Measurements from ENCODE around the gene MED27. TPM values are rescaled to one million over a fixed set of nuclear protein-coding genes. Genes with fewer than 3 reads are reported as not detected.

The MED27 gene
- total RNA-seq, 2 experiments from 2014 or later: 31.3 to 32.9 TPM

- no peak overlapping the region for H3K4me3 Mint-ChIP-seq
- H3K4me1 Mint-ChIP-seq: peaks cover 4% of the 10 kb centered on the region
- H3K27ac Mint-ChIP-seq: no peak overlapping the region
- DNase-seq: no peak
- H3K36me3 Mint-ChIP-seq: no peaks in the 10 kb centered on the region
- H3K27me3 Mint-ChIP-seq: peaks cover 15% of the 10 kb centered on the region
- no peaks in the 10 kb centered on the region for H3K9me3 Mint-ChIP-seq
These were observed 237.8 kb downstream of the MED27 start for GRCh38 chr9:131841765-131842318.

GRCh38 chr9:131840751-131841702, 238.6 kb downstream of the MED27 start:
- Mint-ChIP-seq H3K36me3 (no peaks in the 10 kb centered on the region), H3K4me3 (no peak overlapping the region), H3K27ac (no peak overlapping the region), H3K9me3 (no peaks in the 10 kb centered on the region), H3K4me1 (peaks cover 4% of the 10 kb centered on the region), H3K27me3 (peaks cover 20% of the 10 kb centered on the region)
- no peak for DNase-seq

- peaks cover 26% of the 10 kb centered on the region for H3K27me3 Mint-ChIP-seq
- H3K27ac Mint-ChIP-seq: no peak overlapping the region
- H3K4me3 Mint-ChIP-seq: no peak overlapping the region
- no peak for DNase-seq
- H3K9me3 Mint-ChIP-seq: no peaks in the 10 kb centered on the region
- no peaks in the 10 kb centered on the region for H3K36me3 Mint-ChIP-seq
- H3K4me1 Mint-ChIP-seq: peaks cover 4% of the 10 kb centered on the region
These were observed 239.4 kb downstream of the MED27 start for GRCh38 chr9:131840220-131840619.

GRCh38 chr9:131839281-131840084, 240.2 kb downstream of the MED27 start:
- H3K27me3 Mint-ChIP-seq: peaks cover 26% of the 10 kb centered on the region
- H3K4me1 Mint-ChIP-seq: peaks cover 4% of the 10 kb centered on the region
- H3K36me3 Mint-ChIP-seq: no peaks in the 10 kb centered on the region
- no peaks in the 10 kb centered on the region for H3K9me3 Mint-ChIP-seq
- peak; percentile 13 for DNase-seq
- no peak overlapping the region for H3K27ac Mint-ChIP-seq
- H3K4me3 Mint-ChIP-seq: no peak overlapping the region

GRCh38 chr9:131838530-131839280, 241.0 kb downstream of the MED27 start:
- H3K9me3 Mint-ChIP-seq: peaks cover 5% of the 10 kb centered on the region
- H3K27ac Mint-ChIP-seq: no peak overlapping the region
- peaks cover 4% of the 10 kb centered on the region for H3K4me1 Mint-ChIP-seq
- DNase-seq: no peak
- no peaks in the 10 kb centered on the region for H3K36me3 Mint-ChIP-seq
- peaks cover 26% of the 10 kb centered on the region for H3K27me3 Mint-ChIP-seq
- no peak overlapping the region for H3K4me3 Mint-ChIP-seq

- Mint-ChIP-seq H3K4me1 (peaks cover 4% of the 10 kb centered on the region), H3K9me3 (peaks cover 7% of the 10 kb centered on the region), H3K27me3 (peaks cover 26% of the 10 kb centered on the region), H3K27ac (no peak overlapping the region), H3K4me3 (no peak overlapping the region), H3K36me3 (no peaks in the 10 kb centered on the region)
- DNase-seq: no peak
These were observed 241.8 kb downstream of the MED27 start for GRCh38 chr9:131837836-131838235.

- Mint-ChIP-seq H3K36me3 (no peaks in the 10 kb centered on the region), H3K4me1 (peaks cover 4% of the 10 kb centered on the region), H3K4me3 (no peak overlapping the region), H3K27me3 (peaks cover 26% of the 10 kb centered on the region), H3K9me3 (peaks cover 7% of the 10 kb centered on the region), H3K27ac (no peak overlapping the region)
- DNase-seq: no peak
These were observed 242.4 kb downstream of the MED27 start for GRCh38 chr9:131837316-131837715.

GRCh38 chr9:131836607-131837315, 242.9 kb downstream of the MED27 start:
- H3K4me1 Mint-ChIP-seq: peaks cover 4% of the 10 kb centered on the region
- no peak overlapping the region for H3K4me3 Mint-ChIP-seq
- peaks cover 26% of the 10 kb centered on the region for H3K27me3 Mint-ChIP-seq
- no peak for DNase-seq
- no peak overlapping the region for H3K27ac Mint-ChIP-seq
- peaks cover 7% of the 10 kb centered on the region for H3K9me3 Mint-ChIP-seq
- no peaks in the 10 kb centered on the region for H3K36me3 Mint-ChIP-seq

GRCh38 chr9:131836021-131836420, 243.6 kb downstream of the MED27 start:
- H3K9me3 Mint-ChIP-seq: peaks cover 7% of the 10 kb centered on the region
- no peak overlapping the region for H3K4me3 Mint-ChIP-seq
- H3K4me1 Mint-ChIP-seq: peaks cover 4% of the 10 kb centered on the region
- DNase-seq: no peak
- peaks cover 24% of the 10 kb centered on the region for H3K27me3 Mint-ChIP-seq
- no peak overlapping the region for H3K27ac Mint-ChIP-seq
- no peaks in the 10 kb centered on the region for H3K36me3 Mint-ChIP-seq

- peaks cover 7% of the 10 kb centered on the region for H3K9me3 Mint-ChIP-seq
- DNase-seq: no peak
- peaks cover 20% of the 10 kb centered on the region for H3K27me3 Mint-ChIP-seq
- peaks cover 4% of the 10 kb centered on the region for H3K4me1 Mint-ChIP-seq
- no peak overlapping the region for H3K4me3 Mint-ChIP-seq
- H3K36me3 Mint-ChIP-seq: no peaks in the 10 kb centered on the region
- H3K27ac Mint-ChIP-seq: no peak overlapping the region
These were observed 244.3 kb downstream of the MED27 start for GRCh38 chr9:131835151-131835910.

GRCh38 chr9:131834721-131835120, 244.9 kb downstream of the MED27 start:
- DNase-seq: no peak
- no peak overlapping the region for H3K4me3 Mint-ChIP-seq
- H3K27me3 Mint-ChIP-seq: peaks cover 20% of the 10 kb centered on the region

GRCh38 chr9:131833906-131834305, 245.8 kb downstream of the MED27 start:
- Mint-ChIP-seq H3K36me3 (no peaks in the 10 kb centered on the region), H3K27me3 (peaks cover 20% of the 10 kb centered on the region), H3K4me3 (no peak overlapping the region), H3K4me1 (no peaks in the 10 kb centered on the region), H3K27ac (no peak overlapping the region), H3K9me3 (peaks cover 7% of the 10 kb centered on the region)
- no peak for DNase-seq

More at GRCh38 chr9:131834721-131835120, 244.9 kb downstream of the MED27 start:
- H3K27ac Mint-ChIP-seq: no peak overlapping the region
- H3K4me1 Mint-ChIP-seq: peaks cover 4% of the 10 kb centered on the region
- H3K9me3 Mint-ChIP-seq: peaks cover 7% of the 10 kb centered on the region
- H3K36me3 Mint-ChIP-seq: no peaks in the 10 kb centered on the region

- Mint-ChIP-seq H3K4me3 (no peak overlapping the region), H3K36me3 (no peaks in the 10 kb centered on the region), H3K27ac (no peak overlapping the region), H3K4me1 (no peaks in the 10 kb centered on the region), H3K9me3 (peaks cover 7% of the 10 kb centered on the region), H3K27me3 (peaks cover 20% of the 10 kb centered on the region)
- DNase-seq: no peak
These were observed 246.6 kb downstream of the MED27 start for GRCh38 chr9:131833083-131833482.

All from activated naive CD8-positive, alpha-beta T cell treated with anti-CD3 and anti-CD28 coated beads for 36 hours (primary cell).